Brain microvascular endothelial cell (primary cell): ENCODE results near the gene PLA1A.
A peak's percentile ranks its signal among the peaks of the same experiment; 100 is the strongest.

Experiments used
- DNase-seq: peaks from one replicate; pipeline ENCODE4 v3.0.0-alpha.2; 2020
- H3K27ac ChIP-seq: fragments of 250-450 bp; sonication (Bioruptor Pico); 2 replicates; pipeline ENCODE4 v1.5.1; 2020; ENCODE audit warnings: mild to moderate bottlenecking, moderate library complexity
- H3K27me3 ChIP-seq: fragments of 250-450 bp; sonication (Bioruptor Pico); replicated peaks from 2 replicates; pipeline ENCODE4 v1.5.1; 2020; ENCODE audit warnings: mild to moderate bottlenecking
- H3K36me3 ChIP-seq: fragments of 250-450 bp; sonication (Bioruptor Pico); replicated peaks from 2 replicates; pipeline ENCODE4 v1.5.1; 2020; ENCODE audit warnings: mild to moderate bottlenecking
- H3K4me3 ChIP-seq: 2 replicates; pipeline ENCODE4 v1.5.1; 2011; ENCODE audit warnings: low read depth, mild to moderate bottlenecking, control low read depth, low read length, moderate library complexity
- in situ Hi-C: cut with HindIII; loops from 2 replicates; pipeline ENCODE4 v1.10.0; 2017; ENCODE audit warnings: low sequenced_read_pairs, low pct_ligation_motif_present
- TF ChIP-seq, protein P1 (sequence below): IDR thresholded peaks from 2 replicates; pipeline ENCODE4 v1.5.1; 2011; ENCODE audit warnings: low read depth, mild to moderate bottlenecking, moderate library complexity, low read length, control low read depth, inconsistent platforms; ENCODE audit errors: missing control alignments

The PLA1A gene

DNA sequence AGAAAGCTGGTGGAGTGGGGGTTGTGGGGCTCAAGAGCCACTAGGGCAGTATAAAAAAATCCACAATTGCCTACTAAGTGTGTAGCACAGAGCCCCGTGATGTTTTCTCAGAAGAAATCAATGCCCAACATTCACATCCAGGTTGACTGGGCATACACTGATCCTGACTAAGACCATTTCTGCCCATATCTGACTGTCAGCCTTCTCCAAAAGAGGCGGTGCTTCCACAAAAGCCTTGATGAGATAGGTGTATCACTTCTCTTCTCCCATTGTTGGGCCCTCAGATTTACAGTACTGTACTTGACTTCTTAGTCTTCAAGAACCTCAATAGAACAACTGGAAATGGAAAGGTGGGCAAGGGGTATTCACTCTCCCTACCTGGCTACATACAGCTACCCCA is 61.3 kb downstream of the PLA1A start:
- H3K4me3 ChIP-seq = no peak overlapping the region
- no peaks in the 10 kb centered on the region for H3K36me3 ChIP-seq
- TF ChIP-seq, protein P1, sequence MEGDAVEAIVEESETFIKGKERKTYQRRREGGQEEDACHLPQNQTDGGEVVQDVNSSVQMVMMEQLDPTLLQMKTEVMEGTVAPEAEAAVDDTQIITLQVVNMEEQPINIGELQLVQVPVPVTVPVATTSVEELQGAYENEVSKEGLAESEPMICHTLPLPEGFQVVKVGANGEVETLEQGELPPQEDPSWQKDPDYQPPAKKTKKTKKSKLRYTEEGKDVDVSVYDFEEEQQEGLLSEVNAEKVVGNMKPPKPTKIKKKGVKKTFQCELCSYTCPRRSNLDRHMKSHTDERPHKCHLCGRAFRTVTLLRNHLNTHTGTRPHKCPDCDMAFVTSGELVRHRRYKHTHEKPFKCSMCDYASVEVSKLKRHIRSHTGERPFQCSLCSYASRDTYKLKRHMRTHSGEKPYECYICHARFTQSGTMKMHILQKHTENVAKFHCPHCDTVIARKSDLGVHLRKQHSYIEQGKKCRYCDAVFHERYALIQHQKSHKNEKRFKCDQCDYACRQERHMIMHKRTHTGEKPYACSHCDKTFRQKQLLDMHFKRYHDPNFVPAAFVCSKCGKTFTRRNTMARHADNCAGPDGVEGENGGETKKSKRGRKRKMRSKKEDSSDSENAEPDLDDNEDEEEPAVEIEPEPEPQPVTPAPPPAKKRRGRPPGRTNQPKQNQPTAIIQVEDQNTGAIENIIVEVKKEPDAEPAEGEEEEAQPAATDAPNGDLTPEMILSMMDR = no peak
- H3K27me3 ChIP-seq = no peaks in the 10 kb centered on the region
- no peak overlapping the region for H3K27ac ChIP-seq
- in situ Hi-C loops = no loop called here
- DNase-seq = no peak

- H3K36me3 ChIP-seq = no peaks in the 10 kb centered on the region
- in situ Hi-C loops = no loop called here
- TF ChIP-seq, protein P1 = no peak
- no peak overlapping the region for H3K27ac ChIP-seq
- no peak for DNase-seq
- H3K27me3 ChIP-seq = no peaks in the 10 kb centered on the region
- H3K4me3 ChIP-seq = no peak overlapping the region
Observed at GRCh38 chr3:119659606-119660291, 62.1 kb downstream of the PLA1A start.

- H3K36me3 ChIP-seq = no peaks in the 10 kb centered on the region
- H3K27ac ChIP-seq = no peak within 1 kb of the TSS
- no peak within 1 kb of the TSS for H3K4me3 ChIP-seq
- in situ Hi-C loops = no loop called here
- DNase-seq = no peak
- TF ChIP-seq, protein P1 = no peak
- H3K27me3 ChIP-seq = no peaks in the 10 kb centered on the region
Observed at GRCh38 chr3:119660474-119661440, 63.1 kb downstream of the PLA1A start, which contains the start of gene POPDC2. Gene POPDC2, minus strand, starts transcription at chr3:119660589. Its CDS starts 166 bp downstream, at chr3:119660423.

DNA sequence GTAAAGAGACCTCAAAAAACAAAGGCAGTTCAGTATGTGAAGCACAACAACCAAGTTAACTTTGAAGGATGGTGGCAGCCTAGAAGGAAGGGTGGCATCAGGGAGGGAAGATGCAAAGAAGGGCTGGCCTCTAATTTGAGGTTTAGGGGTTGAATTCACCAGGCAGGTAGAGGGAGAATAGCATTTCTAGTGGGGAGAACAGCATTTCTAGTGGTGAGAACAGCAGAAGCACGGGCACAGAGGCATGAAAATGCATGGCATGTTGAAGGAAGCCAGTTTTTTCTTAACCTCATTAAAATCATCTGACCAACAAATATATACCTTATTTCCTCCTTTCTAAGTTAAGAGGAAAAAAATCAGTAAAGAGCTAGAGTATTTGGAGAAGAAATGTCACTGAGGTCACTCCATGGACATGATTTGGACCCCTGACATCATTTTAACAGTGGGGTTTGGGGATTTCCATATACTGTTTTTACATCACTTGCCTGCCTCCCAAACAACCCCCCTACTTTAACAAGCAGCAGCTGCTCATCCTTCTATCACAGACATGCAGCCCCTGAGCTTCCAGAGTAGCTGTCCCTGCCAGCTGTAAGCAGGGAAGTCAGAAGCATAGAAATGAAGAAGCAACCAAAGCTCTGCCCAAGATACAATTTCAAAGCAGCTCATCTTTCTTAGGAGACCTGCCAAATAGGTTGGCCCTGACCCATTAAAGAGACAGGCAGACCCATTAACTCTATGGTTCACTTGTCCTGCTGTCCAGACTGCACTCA is 65.1 kb downstream of the PLA1A start:
- no peak overlapping the region for H3K4me3 ChIP-seq
- in situ Hi-C loops = no loop called here
- no peak overlapping the region for H3K27ac ChIP-seq
- H3K36me3 ChIP-seq = no peaks in the 10 kb centered on the region
- TF ChIP-seq, protein P1 = peak; percentile 28
- no peaks in the 10 kb centered on the region for H3K27me3 ChIP-seq
- no peak for DNase-seq

GRCh38 chr3:119663885-119664284 is 66.2 kb downstream of the PLA1A start:
- in situ Hi-C loops = no loop called here
- no peak for DNase-seq
- Histone ChIP-seq H3K27ac (peak overlapping the region; percentile 35), H3K36me3 (no peaks in the 10 kb centered on the region), H3K4me3 (no peak overlapping the region), H3K27me3 (no peaks in the 10 kb centered on the region)
- TF ChIP-seq, protein P1 = no peak
